GM04503 (cell line): ENCODE results near the gene ZGLP1.
A peak's percentile ranks its signal among the peaks of the same experiment; 100 is the strongest.
"Not testable (repeated sequence)": the region's sequence is repeated elsewhere in the genome, so short reads cannot be mapped to it uniquely, and the experiment has no call there.

Experiments
- DNase-seq: peaks from one replicate; pipeline ENCODE4 v3.0.0-alpha.2; 2012; ENCODE audit warnings: low read depth

ZGLP1 gene

GRCh38 chr19:10309423-10309822, at the start of gene ZGLP1:
Gene ZGLP1 (minus strand): TSS chr19:10309815.
- no peak for DNase-seq

DNA sequence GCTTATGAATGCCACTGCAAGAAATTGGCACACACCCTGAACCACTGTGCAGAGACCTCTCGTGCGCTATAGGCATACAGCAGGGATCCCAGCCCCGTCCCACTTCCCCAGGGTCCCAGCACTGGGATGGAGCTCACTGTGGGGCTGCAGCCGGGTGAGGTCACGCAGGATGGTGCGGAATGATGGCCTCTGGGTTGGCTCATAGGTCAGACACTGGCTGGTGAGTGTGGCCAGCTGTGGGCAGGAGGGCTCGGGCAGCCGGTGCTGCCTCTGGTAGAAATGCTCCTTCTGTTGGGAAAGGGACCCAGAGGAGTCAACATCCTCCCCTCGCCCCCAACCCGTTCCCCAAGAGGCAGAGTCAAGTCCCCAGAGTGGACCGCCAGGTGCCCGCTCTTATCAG, 46.8 kb upstream of the ZGLP1 start:
- no peak for DNase-seq

GRCh38 chr19:10353793-10354391, 44.3 kb upstream of the ZGLP1 start:
- no peak for DNase-seq

- no peak for DNase-seq
These were observed 43.4 kb upstream of the ZGLP1 start for GRCh38 chr19:10352764-10353671.

DNA sequence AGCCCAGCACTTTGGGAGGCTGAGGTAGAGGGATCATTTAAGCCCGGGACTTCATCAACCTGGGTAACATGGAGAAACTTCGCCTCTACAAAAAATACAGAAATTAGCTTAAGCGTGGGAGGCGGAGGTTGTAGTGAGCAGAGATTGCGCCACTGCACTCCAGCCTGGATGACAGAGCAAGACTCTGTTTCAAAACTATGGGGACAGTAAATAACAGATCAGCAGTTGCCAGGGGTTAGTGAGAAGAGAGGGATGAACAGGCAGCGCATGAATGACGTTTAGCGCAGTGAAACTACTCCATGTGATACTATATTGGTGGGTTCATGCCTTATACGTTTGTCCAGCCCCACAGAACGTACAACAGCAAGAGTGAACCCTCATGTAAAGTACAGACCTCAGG, 36.9 kb upstream of the ZGLP1 start:
- DNase-seq = no peak

- no peak for DNase-seq
These were observed 35.2 kb upstream of the ZGLP1 start for GRCh38 chr19:10344780-10345179.

- DNase-seq = no peak
These were observed 33.9 kb upstream of the ZGLP1 start for GRCh38 chr19:10343495-10343894.

GRCh38 chr19:10339977-10340376, 30.4 kb upstream of the ZGLP1 start:
- no peak for DNase-seq

GRCh38 chr19:10339380-10339960, 29.9 kb upstream of the ZGLP1 start, which contains the start of gene ICAM3:
Gene ICAM3 (minus strand): TSS chr19:10339624. CDS start chr19:10339614, 10 bp downstream.
- DNase-seq = no peak

- no peak for DNase-seq
These were observed 29.3 kb upstream of the ZGLP1 start for GRCh38 chr19:10338940-10339339.

GRCh38 chr19:10336725-10337124, 27.1 kb upstream of the ZGLP1 start:
- not testable (repeated sequence) for DNase-seq

DNA sequence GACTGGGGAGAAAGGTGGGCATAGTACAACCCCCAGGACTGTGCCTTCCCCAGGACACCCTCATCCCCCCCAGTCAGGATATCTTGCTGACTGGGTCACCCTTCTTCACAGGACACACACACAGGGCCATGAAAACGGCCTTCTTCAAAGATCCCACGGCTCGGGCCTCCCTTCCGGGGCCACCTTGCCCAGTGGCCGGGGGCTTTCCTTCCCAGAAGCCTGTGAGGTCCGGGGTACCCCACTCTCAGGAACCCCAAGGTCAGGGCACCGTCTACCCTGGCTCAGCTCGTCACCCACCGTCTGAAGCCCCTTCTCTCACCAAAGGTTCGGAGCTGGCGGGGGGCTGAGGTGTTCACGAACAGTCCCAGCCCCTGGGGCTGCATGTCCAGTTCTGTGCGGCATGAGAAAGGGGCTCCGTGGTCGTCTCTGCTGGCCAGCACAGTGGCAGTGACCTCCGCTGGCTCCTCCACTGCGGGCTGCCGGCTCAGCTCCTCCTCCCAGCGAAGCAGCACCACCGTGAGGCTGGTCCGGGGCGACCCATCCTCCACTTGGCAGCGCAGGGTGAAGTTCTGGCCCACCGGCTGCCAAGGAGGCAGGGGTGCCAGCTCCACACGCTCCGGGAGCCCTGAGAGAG, 25.9 kb upstream of the ZGLP1 start:
- no peak for DNase-seq

DNA sequence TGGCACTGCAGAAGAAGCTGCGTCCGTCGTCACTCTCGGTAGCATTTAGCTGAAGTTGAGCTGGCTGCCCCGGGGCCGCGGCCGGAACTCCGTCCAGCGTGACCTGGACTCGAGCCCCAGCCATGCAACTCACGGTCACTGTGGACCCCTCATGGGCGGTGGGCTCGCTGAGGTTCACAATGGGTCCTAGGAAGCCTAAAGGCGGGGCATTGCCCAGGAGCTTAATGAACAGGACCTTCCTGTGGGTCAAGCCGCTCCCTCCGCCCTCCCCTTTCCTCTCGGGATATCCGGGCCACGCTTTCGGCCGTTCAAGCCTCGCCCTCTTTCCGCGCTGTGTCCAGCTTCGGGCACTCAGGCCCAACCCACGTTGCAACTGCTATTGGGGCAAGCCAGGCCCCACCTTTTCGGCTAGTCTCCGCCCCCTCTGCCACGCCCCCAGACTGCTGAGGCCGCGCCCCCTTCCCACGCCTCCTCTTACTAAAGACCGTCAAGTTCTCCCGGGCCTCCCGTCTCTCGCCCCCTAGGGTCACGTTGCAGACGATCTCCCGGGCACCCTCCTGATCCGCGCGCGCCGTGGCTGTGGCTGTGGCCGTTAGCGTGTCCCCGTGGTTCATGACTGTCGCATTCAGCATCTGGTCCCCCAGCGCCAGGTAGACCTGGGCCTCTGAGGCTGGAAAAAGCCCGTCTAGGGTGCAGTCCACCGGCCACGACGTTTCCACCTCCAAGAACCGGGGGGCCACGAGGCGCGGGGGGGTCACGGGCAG, 25.2 kb upstream of the ZGLP1 start:
- peak; percentile 73 for DNase-seq

DNA sequence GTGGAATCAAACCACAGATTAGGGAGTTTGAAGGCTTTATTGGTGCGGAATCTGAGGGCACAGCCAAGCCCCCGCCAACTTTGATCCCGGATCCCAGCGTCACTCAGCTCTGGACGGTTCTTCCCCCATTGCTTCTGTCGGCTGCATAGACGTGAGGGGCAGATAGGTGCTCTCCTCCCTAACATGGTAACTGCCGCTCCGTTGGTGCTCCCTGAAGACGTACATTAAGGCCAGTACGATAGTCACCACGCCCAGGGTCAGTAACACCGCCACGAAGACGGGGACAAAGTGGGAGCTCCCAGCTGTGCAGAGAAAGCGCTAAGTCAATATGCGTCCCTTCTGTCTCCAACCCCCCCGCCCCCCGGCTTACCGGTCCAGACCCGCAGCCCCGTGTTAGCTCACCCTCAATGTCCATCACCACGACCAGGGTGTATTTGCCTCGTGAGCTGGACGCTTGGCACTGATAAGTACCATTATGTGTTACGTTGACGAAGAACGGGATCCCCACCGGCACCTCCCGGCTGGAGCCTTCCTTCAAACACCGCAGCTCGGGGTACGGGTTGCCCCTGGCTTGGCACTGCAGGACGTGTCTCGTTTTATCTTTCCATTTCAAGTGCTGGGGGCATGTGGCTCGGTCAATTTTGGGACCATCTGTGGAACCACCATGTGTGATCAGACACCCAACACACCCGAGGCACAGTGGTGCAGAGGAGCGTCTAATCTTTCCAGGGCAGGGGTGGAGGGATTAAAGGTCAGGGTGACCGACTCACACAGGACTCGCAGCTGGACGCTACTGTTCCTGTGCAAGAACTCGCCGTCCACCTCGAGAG, 24.4 kb upstream of the ZGLP1 start:
- DNase-seq = no peak

DNA sequence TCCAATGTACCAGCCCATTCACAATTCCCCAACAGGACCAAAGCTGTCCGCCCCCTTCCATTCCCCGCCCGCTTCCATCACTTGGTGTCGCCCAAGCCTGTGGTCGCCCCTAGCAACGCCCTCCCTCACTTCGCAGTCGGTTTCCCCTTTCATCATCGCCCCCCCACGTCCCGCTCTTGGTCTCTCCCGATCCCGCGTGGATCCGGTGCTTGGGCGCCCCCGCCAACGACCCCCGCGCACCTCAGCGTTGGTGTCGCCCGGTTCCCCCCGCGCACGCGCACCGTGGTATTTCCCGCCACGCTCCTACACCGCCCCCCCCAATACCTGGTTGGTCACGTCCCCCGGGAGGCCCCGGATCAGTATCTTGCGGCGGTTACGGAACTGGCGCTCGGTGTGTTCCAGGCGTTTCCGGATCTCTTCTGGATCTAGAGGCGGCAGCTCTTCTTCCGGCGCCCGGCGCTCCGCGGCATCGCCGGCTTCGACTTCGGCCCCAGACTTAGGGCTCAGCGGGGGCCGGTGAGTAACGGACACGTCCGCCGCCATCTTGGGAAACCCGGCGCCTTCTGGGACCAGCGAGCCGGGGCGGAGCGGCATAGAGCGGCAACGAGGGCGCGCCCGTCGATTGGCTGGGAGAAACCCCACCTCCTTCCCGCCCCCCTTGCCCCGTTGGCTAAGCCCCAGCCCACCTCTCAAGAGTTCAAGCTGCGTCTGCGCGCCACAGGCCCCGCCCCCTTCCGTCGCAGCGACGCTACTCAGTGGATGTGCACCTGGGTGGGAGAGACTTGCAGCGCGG, 23.5 kb upstream of the ZGLP1 start, which contains the start of gene RAVER1:
TSS of gene RAVER1 (minus strand) at position 565 of the 793 bp plus-strand sequence. CDS start at position 543, 22 bp downstream.
- DNase-seq = peak; percentile 67

GRCh38 chr19:10332158-10332964, 22.7 kb upstream of the ZGLP1 start:
- no peak for DNase-seq

DNA sequence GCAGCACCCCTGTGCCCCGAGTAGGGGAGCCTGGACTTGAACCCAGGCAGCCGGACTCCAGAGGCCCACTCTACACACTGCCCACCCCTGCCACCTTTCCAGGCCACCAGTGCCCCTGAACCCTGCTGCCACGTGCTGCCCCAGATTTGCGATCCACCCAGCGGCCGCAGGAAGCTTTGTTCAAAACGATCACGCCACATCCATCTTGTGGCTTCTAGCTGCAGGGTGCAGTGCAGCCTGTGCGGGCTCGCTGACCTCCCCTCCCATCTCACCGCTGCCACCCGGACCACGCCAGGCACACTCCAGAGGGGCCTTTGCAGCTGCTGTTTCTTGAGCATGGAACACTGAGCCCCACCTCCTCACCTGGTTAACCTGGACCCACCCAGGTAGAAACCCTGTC, 19.9 kb upstream of the ZGLP1 start:
- DNase-seq = no peak

DNA sequence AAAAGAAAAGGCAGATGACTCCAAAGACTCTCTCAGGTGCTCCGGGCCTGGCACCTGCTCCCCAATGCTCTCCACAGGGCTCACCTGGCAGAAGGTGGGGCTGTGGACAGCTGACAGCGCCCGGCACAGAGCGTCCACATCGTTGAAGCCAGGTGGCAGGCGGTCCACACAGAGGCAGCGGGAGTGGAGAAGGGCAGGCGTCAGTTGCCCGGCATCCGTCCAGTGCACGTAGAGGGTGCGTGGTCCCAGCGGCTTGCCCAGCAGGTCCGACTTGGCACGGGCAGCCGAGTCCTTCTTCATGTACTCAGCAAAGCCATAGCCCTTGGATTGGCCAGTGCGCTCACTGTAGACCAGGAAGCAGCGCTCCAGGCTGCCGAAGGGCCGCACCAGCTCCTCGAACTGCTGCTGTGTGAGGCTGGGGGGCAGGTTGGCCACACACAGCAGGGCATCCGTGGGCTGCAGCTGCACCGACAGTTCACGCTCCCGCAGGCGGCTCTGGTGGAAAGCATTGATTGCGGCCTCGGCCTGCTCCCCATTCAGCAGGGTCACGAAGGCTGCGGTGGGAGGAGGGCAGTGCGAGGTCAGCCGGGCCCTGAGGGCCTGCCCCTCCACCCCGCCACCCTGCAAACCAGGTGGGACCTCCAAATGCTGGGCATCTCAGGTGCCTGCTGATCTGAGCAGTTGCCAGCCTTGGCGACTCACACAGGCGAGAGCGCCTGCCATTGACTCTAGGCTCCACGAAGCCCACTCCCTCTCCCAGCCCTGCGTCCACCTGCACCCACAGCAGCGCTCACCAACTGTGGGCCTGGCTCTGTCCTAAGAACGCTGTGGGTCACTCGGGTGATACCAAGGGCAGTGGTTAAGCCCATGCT, 19.2 kb upstream of the ZGLP1 start:
- no peak for DNase-seq
